Stimulated activated CD8-positive, alpha-beta memory T cell treated with anti-CD3 and anti-CD28 coated beads, Interleukin-2, amount 100 ng/mL, for 1 hour (primary cell): ENCODE measurements around the gene NDUFB10.
"Not testable (repeated sequence)": the region's sequence is repeated elsewhere in the genome, so short reads cannot be mapped to it uniquely, and the experiment has no call there.

ENCODE experiments used
- DNase-seq, 2 donors: peaks; one replicate each; pipeline ENCODE4 v3.0.0-alpha.2; 2020; ENCODE audit warnings: low read depth in 2 of 2

Gene NDUFB10

GRCh38 chr16:1924095-1924494 is 35.2 kb upstream of the NDUFB10 start:
- DNase-seq, result no peak

GRCh38 chr16:1926271-1926670 is 33.1 kb upstream of the NDUFB10 start:
- DNase-seq, result no peak

- DNase-seq, result no peak
Observed at GRCh38 chr16:1929105-1929504, 30.2 kb upstream of the NDUFB10 start.

- peak; percentile 85 to 90 for DNase-seq
Observed at GRCh38 chr16:1929578-1930337, 29.6 kb upstream of the NDUFB10 start.

- no peak for DNase-seq
Observed at GRCh38 chr16:1930338-1930720, 29.0 kb upstream of the NDUFB10 start.

- DNase-seq, result no peak
Observed at GRCh38 chr16:1932050-1933028, 27.0 kb upstream of the NDUFB10 start.

GRCh38 chr16:1933097-1933661 is 26.2 kb upstream of the NDUFB10 start:
- no peak for DNase-seq

- no peak for DNase-seq
Observed at GRCh38 chr16:1936945-1937479, 22.3 kb upstream of the NDUFB10 start.

GRCh38 chr16:1938316-1938715 is 21.0 kb upstream of the NDUFB10 start:
- no peak for DNase-seq

GRCh38 chr16:1938910-1939309 is 20.4 kb upstream of the NDUFB10 start:
- DNase-seq, result no peak

- not testable (repeated sequence) for DNase-seq
Observed at GRCh38 chr16:1939833-1940232, 19.5 kb upstream of the NDUFB10 start.

GRCh38 chr16:1940273-1941161 is 18.8 kb upstream of the NDUFB10 start:
- no peak for DNase-seq

- DNase-seq, result no peak
Observed at GRCh38 chr16:1941162-1942046, 17.9 kb upstream of the NDUFB10 start.

GRCh38 chr16:1942047-1942809 is 17.1 kb upstream of the NDUFB10 start:
- DNase-seq, result no peak

- DNase-seq, result peak; percentile 97 to 99
Observed at GRCh38 chr16:1942810-1943726, 16.3 kb upstream of the NDUFB10 start, which contains the start of gene MSRB1. MSRB1 (minus strand) TSS chr16:1943199; CDS start chr16:1943156, 43 bp downstream.

- no peak for DNase-seq
Observed at GRCh38 chr16:1944612-1945199, 14.6 kb upstream of the NDUFB10 start.

GRCh38 chr16:1945559-1946391 is 13.6 kb upstream of the NDUFB10 start:
- DNase-seq, result no peak
